Brain microvascular endothelial cell (primary cell): Measurements from ENCODE around the gene FAM20B.
A peak's percentile ranks its signal among the peaks of the same experiment; 100 is the strongest.

ENCODE experiments used
- DNase-seq: peaks from one replicate; pipeline ENCODE4 v3.0.0-alpha.2; 2020
- H3K27ac ChIP-seq: fragments of 250-450 bp; sonication (Bioruptor Pico); 2 replicates; pipeline ENCODE4 v1.5.1; 2020; ENCODE audit warnings: mild to moderate bottlenecking, moderate library complexity
- H3K27me3 ChIP-seq: fragments of 250-450 bp; sonication (Bioruptor Pico); replicated peaks from 2 replicates; pipeline ENCODE4 v1.5.1; 2020; ENCODE audit warnings: mild to moderate bottlenecking
- H3K36me3 ChIP-seq: fragments of 250-450 bp; sonication (Bioruptor Pico); replicated peaks from 2 replicates; pipeline ENCODE4 v1.5.1; 2020; ENCODE audit warnings: mild to moderate bottlenecking
- H3K4me3 ChIP-seq: 2 replicates; pipeline ENCODE4 v1.5.1; 2011; ENCODE audit warnings: low read depth, mild to moderate bottlenecking, control low read depth, low read length, moderate library complexity
- CTCF ChIP-seq: IDR thresholded peaks from 2 replicates; pipeline ENCODE4 v1.5.1; 2011; ENCODE audit warnings: low read depth, mild to moderate bottlenecking, moderate library complexity, low read length, control low read depth, inconsistent platforms; ENCODE audit errors: missing control alignments
- in situ Hi-C: cut with HindIII; loops from 2 replicates; pipeline ENCODE4 v1.10.0; 2017; ENCODE audit warnings: low sequenced_read_pairs, low pct_ligation_motif_present

The FAM20B gene

GRCh38 chr1:179108644-179109043 is 83.0 kb downstream of the FAM20B start:
- no peak for DNase-seq
- TF ChIP-seq CTCF, result no peak
- H3K36me3 ChIP-seq, result peaks cover 70% of the 10 kb centered on the region
- no peak overlapping the region for H3K4me3 ChIP-seq
- in situ Hi-C loops, result no loop called here
- no peaks in the 10 kb centered on the region for H3K27me3 ChIP-seq
- H3K27ac ChIP-seq, result no peak overlapping the region

GRCh38 chr1:179115181-179115580 is 89.5 kb downstream of the FAM20B start:
- Histone ChIP-seq H3K36me3 (peaks cover 80% of the 10 kb centered on the region), H3K27me3 (no peaks in the 10 kb centered on the region), H3K27ac (no peak overlapping the region), H3K4me3 (no peak overlapping the region)
- in situ Hi-C loops, result no loop called here
- TF ChIP-seq CTCF, result no peak
- no peak for DNase-seq

- in situ Hi-C loops, result no loop called here
- H3K4me3 ChIP-seq, result no peak overlapping the region
- H3K27ac ChIP-seq, result no peak overlapping the region
- no peak for DNase-seq
- H3K36me3 ChIP-seq, result peaks cover 73% of the 10 kb centered on the region
- no peaks in the 10 kb centered on the region for H3K27me3 ChIP-seq
- TF ChIP-seq CTCF, result no peak
Observed at GRCh38 chr1:179119513-179119912, 93.8 kb downstream of the FAM20B start.

- no peak overlapping the region for H3K27ac ChIP-seq
- no peak for TF ChIP-seq CTCF
- H3K27me3 ChIP-seq, result no peaks in the 10 kb centered on the region
- H3K4me3 ChIP-seq, result no peak overlapping the region
- H3K36me3 ChIP-seq, result peaks cover 74% of the 10 kb centered on the region
- DNase-seq, result no peak
- in situ Hi-C loops, result no loop called here
Observed at GRCh38 chr1:179120736-179121135, 95.0 kb downstream of the FAM20B start.

- in situ Hi-C loops, result no loop called here
- Histone ChIP-seq H3K4me3 (no peak overlapping the region), H3K36me3 (peaks cover 73% of the 10 kb centered on the region), H3K27ac (no peak overlapping the region), H3K27me3 (no peaks in the 10 kb centered on the region)
- no peak for DNase-seq
- peak; percentile 73 for TF ChIP-seq CTCF
Observed at GRCh38 chr1:179121159-179121938, 95.7 kb downstream of the FAM20B start.

GRCh38 chr1:179124873-179125272 is 99.2 kb downstream of the FAM20B start:
- peak overlapping the region; percentile 61 for H3K27ac ChIP-seq

More at GRCh38 chr1:179124873-179125272, 99.2 kb downstream of the FAM20B start:
- DNase-seq, result peak; percentile 56
- H3K4me3 ChIP-seq, result no peak overlapping the region
- peaks cover 53% of the 10 kb centered on the region for H3K36me3 ChIP-seq
- in situ Hi-C loops, result no loop called here
- TF ChIP-seq CTCF, result no peak
- H3K27me3 ChIP-seq, result no peaks in the 10 kb centered on the region
